ENCODE results near the gene MB.

Gene MB

GRCh38 chr22:35586771-35587170 lies 30.4 kb downstream of the MB start:
- DNase-seq (ENCODE audit: low read depth), result no peak
- no peak overlapping the region for H3K4me3 ChIP-seq (ENCODE audit: low read length)
- no peak for TF ChIP-seq CTCF (IDR thresholded peaks at IDR 0.05; ENCODE audit: insufficient read depth, low read depth, low read length, missing control alignments)

GRCh38 chr22:35582861-35583670 lies 34.1 kb downstream of the MB start:
- TF ChIP-seq CTCF (IDR thresholded peaks at IDR 0.05; ENCODE audit: insufficient read depth, low read depth, low read length, missing control alignments), result peak; percentile 96
- no peak overlapping the region for H3K4me3 ChIP-seq (ENCODE audit: low read length)
- peak; percentile 70 for DNase-seq (ENCODE audit: low read depth)

GRCh38 chr22:35582218-35582860 lies 34.8 kb downstream of the MB start:
- no peak for TF ChIP-seq CTCF (IDR thresholded peaks at IDR 0.05; ENCODE audit: insufficient read depth, low read depth, low read length, missing control alignments)

GRCh38 chr22:35581023-35581413 lies 36.1 kb downstream of the MB start:
- DNase-seq (ENCODE audit: low read depth), result no peak
- no peak for TF ChIP-seq CTCF (IDR thresholded peaks at IDR 0.05; ENCODE audit: insufficient read depth, low read depth, low read length, missing control alignments)
- H3K4me3 ChIP-seq (ENCODE audit: low read length), result no peak overlapping the region

More at GRCh38 chr22:35582218-35582860, 34.8 kb downstream of the MB start:
- no peak overlapping the region for H3K4me3 ChIP-seq (ENCODE audit: low read length)
- no peak for DNase-seq (ENCODE audit: low read depth)

- no peak overlapping the region for H3K4me3 ChIP-seq (ENCODE audit: low read length)
- DNase-seq (ENCODE audit: low read depth), result no peak
- no peak for TF ChIP-seq CTCF (IDR thresholded peaks at IDR 0.05; ENCODE audit: insufficient read depth, low read depth, low read length, missing control alignments)
Observed at GRCh38 chr22:35580351-35581022, 36.6 kb downstream of the MB start.

GRCh38 chr22:35578836-35579575 lies 38.1 kb downstream of the MB start:
- TF ChIP-seq CTCF (IDR thresholded peaks at IDR 0.05; ENCODE audit: insufficient read depth, low read depth, low read length, missing control alignments), result no peak
- no peak overlapping the region for H3K4me3 ChIP-seq (ENCODE audit: low read length)
- DNase-seq (ENCODE audit: low read depth), result no peak

Data from epithelial cell of esophagus (primary cell).